Adipocyte (in vitro differentiated cells): ENCODE results near the gene MORN2.
A peak's percentile ranks its signal among the peaks of the same experiment; 100 is the strongest.
"Not testable (repeated sequence)": the region's sequence is repeated elsewhere in the genome, so short reads cannot be mapped to it uniquely, and the experiment has no call there.

Source experiments
- DNase-seq: peaks from one replicate; pipeline ENCODE4 v3.0.0-alpha.2; 2015; ENCODE audit warnings: low read depth
- H3K27me3 ChIP-seq: replicated peaks from 2 replicates; pipeline ENCODE4 v1.7.0; 2013; ENCODE audit warnings: mild to moderate bottlenecking, low read length, moderate library complexity; ENCODE audit not compliant: control insufficient read depth, insufficient read depth
- H3K36me3 ChIP-seq: 2 replicates; pipeline ENCODE4 v1.7.0; 2013; ENCODE audit warnings: low read length, mild to moderate bottlenecking, moderate library complexity; ENCODE audit not compliant: control insufficient read depth, insufficient read depth, severe bottlenecking
- H3K4me1 ChIP-seq: 2 replicates; pipeline ENCODE4 v1.7.0; 2013; ENCODE audit warnings: mild to moderate bottlenecking, low read length, moderate library complexity; ENCODE audit not compliant: control insufficient read depth, insufficient read depth
- H3K4me3 ChIP-seq: 2 replicates; pipeline ENCODE4 v1.7.0; 2013; ENCODE audit warnings: mild to moderate bottlenecking, low read length, moderate library complexity
- H3K9ac ChIP-seq: 2 replicates; pipeline ENCODE4 v1.7.0; 2013; ENCODE audit warnings: mild to moderate bottlenecking, low read length, moderate library complexity
- H3K9me3 ChIP-seq: 2 replicates; pipeline ENCODE4 v1.7.0; 2013; ENCODE audit warnings: mild to moderate bottlenecking, low read length, moderate library complexity; ENCODE audit not compliant: control insufficient read depth

Gene MORN2

GRCh38 chr2:38875576-38876367 is at the start of gene MORN2, which contains the start of gene DHX57:
Gene MORN2, plus strand, starts transcription at chr2:38875976.
Gene DHX57, minus strand, starts transcription at chr2:38875934. Its CDS starts 7,529 bp downstream, at chr2:38868405.
- H3K4me3 ChIP-seq: peak within 1 kb of the TSS; percentile 100

GRCh38 chr2:38827539-38828145 is 48.1 kb upstream of the MORN2 start:
- peak overlapping the region; percentile 61 for H3K9ac ChIP-seq
- not testable (repeated sequence) for H3K9me3 ChIP-seq, H3K27me3 ChIP-seq
- H3K4me1 ChIP-seq: peaks cover 14% of the 10 kb centered on the region
- peak overlapping the region; percentile 61 for H3K4me3 ChIP-seq
- peak; percentile 80 for DNase-seq
- peaks cover 27% of the 10 kb centered on the region for H3K36me3 ChIP-seq

More at GRCh38 chr2:38875576-38876367, at the start of gene MORN2, which contains the start of gene DHX57:
- Histone ChIP-seq H3K36me3 (peaks cover 6% of the 10 kb centered on the region), H3K9ac (peak within 1 kb of the TSS; percentile 90), H3K4me1 (peaks cover 14% of the 10 kb centered on the region), H3K27me3 (no peaks in the 10 kb centered on the region), H3K9me3 (no peaks in the 10 kb centered on the region)
- DNase-seq: peak; percentile 91

GRCh38 chr2:38828460-38828859 is 47.3 kb upstream of the MORN2 start:
- H3K36me3 ChIP-seq: peaks cover 25% of the 10 kb centered on the region

GRCh38 chr2:38829971-38830370 is 45.8 kb upstream of the MORN2 start:
- DNase-seq: no peak
- Histone ChIP-seq H3K9ac (no peak overlapping the region), H3K27me3 (no peaks in the 10 kb centered on the region), H3K4me1 (peaks cover 14% of the 10 kb centered on the region), H3K9me3 (no peaks in the 10 kb centered on the region), H3K36me3 (peaks cover 28% of the 10 kb centered on the region), H3K4me3 (no peak overlapping the region)

More at GRCh38 chr2:38828460-38828859, 47.3 kb upstream of the MORN2 start:
- Histone ChIP-seq H3K4me1 (peaks cover 14% of the 10 kb centered on the region), H3K4me3 (no peak overlapping the region), H3K9ac (no peak overlapping the region), H3K9me3 (no peaks in the 10 kb centered on the region), H3K27me3 (no peaks in the 10 kb centered on the region)
- no peak for DNase-seq

- Histone ChIP-seq H3K4me1 (peaks cover 14% of the 10 kb centered on the region), H3K9ac (no peak overlapping the region), H3K4me3 (no peak overlapping the region), H3K9me3 (no peaks in the 10 kb centered on the region), H3K36me3 (peaks cover 28% of the 10 kb centered on the region), H3K27me3 (no peaks in the 10 kb centered on the region)
- DNase-seq: no peak
Observed at GRCh38 chr2:38830526-38831159, 45.1 kb upstream of the MORN2 start.

- Histone ChIP-seq H3K4me1 (peaks cover 3% of the 10 kb centered on the region), H3K9me3 (no peaks in the 10 kb centered on the region), H3K9ac (no peak overlapping the region), H3K4me3 (no peak overlapping the region), H3K27me3 (no peaks in the 10 kb centered on the region), H3K36me3 (peaks cover 34% of the 10 kb centered on the region)
- DNase-seq: peak; percentile 46
Observed at GRCh38 chr2:38835015-38835601, 40.7 kb upstream of the MORN2 start.

- H3K27me3 ChIP-seq: no peaks in the 10 kb centered on the region
- peaks cover 33% of the 10 kb centered on the region for H3K36me3 ChIP-seq
- H3K9me3 ChIP-seq: no peaks in the 10 kb centered on the region
- H3K4me1 ChIP-seq: no peaks in the 10 kb centered on the region
- no peak overlapping the region for H3K4me3 ChIP-seq
- no peak overlapping the region for H3K9ac ChIP-seq
- DNase-seq: no peak
Observed at GRCh38 chr2:38835990-38836389, 39.8 kb upstream of the MORN2 start.

GRCh38 chr2:38836791-38837190 is 39.0 kb upstream of the MORN2 start:
- Histone ChIP-seq H3K4me3 (no peak overlapping the region), H3K36me3 (peaks cover 37% of the 10 kb centered on the region), H3K9me3 (no peaks in the 10 kb centered on the region), H3K27me3 (no peaks in the 10 kb centered on the region), H3K9ac (no peak overlapping the region), H3K4me1 (no peaks in the 10 kb centered on the region)
- DNase-seq: no peak

- Histone ChIP-seq H3K27me3 (no peaks in the 10 kb centered on the region), H3K4me1 (no peaks in the 10 kb centered on the region), H3K4me3 (no peak overlapping the region), H3K9ac (no peak overlapping the region), H3K9me3 (no peaks in the 10 kb centered on the region), H3K36me3 (peaks cover 33% of the 10 kb centered on the region)
- DNase-seq: no peak
Observed at GRCh38 chr2:38850045-38850444, 25.7 kb upstream of the MORN2 start.

- no peak overlapping the region for H3K4me3 ChIP-seq
- H3K36me3 ChIP-seq: peaks cover 63% of the 10 kb centered on the region
- H3K4me1 ChIP-seq: no peaks in the 10 kb centered on the region
- DNase-seq: peak; percentile 59
- no peak overlapping the region for H3K9ac ChIP-seq
- H3K27me3 ChIP-seq: no peaks in the 10 kb centered on the region
- no peaks in the 10 kb centered on the region for H3K9me3 ChIP-seq
Observed at GRCh38 chr2:38856165-38856564, 19.6 kb upstream of the MORN2 start.

GRCh38 chr2:38862476-38862875 is 13.3 kb upstream of the MORN2 start:
- no peaks in the 10 kb centered on the region for H3K9me3 ChIP-seq
- H3K36me3 ChIP-seq: peaks cover 45% of the 10 kb centered on the region
- H3K4me3 ChIP-seq: no peak overlapping the region
- DNase-seq: no peak
- H3K27me3 ChIP-seq: no peaks in the 10 kb centered on the region
- H3K9ac ChIP-seq: no peak overlapping the region
- no peaks in the 10 kb centered on the region for H3K4me1 ChIP-seq
